ENCODE data around the gene CLMN.

DNA sequence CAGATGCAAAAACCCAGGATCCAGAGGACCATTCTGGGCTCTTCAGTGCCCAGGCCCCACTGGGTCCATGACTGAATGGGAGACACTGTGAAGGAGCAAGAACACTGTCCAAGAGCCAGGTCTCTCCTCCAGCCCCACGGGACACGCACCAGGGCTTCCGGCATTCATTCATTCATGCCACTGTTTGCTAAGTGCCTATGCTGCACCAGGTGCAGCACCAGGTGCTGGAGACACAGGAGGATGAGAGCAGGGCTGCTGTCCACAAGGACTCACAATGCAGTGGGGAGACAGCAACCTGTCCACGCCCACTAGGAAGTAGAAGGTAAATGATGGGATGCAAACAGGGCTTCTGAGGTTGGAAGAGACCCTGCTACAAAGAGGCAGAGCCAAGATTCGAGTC lies 20.4 kb downstream of the CLMN start:
- TF ChIP-seq, protein P1, sequence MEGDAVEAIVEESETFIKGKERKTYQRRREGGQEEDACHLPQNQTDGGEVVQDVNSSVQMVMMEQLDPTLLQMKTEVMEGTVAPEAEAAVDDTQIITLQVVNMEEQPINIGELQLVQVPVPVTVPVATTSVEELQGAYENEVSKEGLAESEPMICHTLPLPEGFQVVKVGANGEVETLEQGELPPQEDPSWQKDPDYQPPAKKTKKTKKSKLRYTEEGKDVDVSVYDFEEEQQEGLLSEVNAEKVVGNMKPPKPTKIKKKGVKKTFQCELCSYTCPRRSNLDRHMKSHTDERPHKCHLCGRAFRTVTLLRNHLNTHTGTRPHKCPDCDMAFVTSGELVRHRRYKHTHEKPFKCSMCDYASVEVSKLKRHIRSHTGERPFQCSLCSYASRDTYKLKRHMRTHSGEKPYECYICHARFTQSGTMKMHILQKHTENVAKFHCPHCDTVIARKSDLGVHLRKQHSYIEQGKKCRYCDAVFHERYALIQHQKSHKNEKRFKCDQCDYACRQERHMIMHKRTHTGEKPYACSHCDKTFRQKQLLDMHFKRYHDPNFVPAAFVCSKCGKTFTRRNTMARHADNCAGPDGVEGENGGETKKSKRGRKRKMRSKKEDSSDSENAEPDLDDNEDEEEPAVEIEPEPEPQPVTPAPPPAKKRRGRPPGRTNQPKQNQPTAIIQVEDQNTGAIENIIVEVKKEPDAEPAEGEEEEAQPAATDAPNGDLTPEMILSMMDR (IDR thresholded peaks at IDR 0.05): no peak
- TF ChIP-seq EZH2 (IDR thresholded peaks at IDR 0.05; ENCODE audit: borderline replicate concordance, insufficient read depth, low read depth, low read length, poor library complexity, severe bottlenecking): no peak
